RWPE2 (cell line): ENCODE measurements around the gene RCC1.

Experiments used
- ATAC-seq: fragments of 200-7000 bp; cut with Tn5 transposase; 3 replicates; pipeline ENCODE4 v1.9.1; 2021; ENCODE audit warnings: low read depth
- DNase-seq: peaks from one replicate; pipeline ENCODE4 v3.0.0-alpha.2; 2020; ENCODE audit warnings: low spot score
- H3K27ac ChIP-seq: fragments of 450-650 bp; 2 replicates; pipeline ENCODE4 v1.5.1; 2017; ENCODE audit warnings: mild to moderate bottlenecking; ENCODE audit not compliant: poor library complexity, severe bottlenecking
- H3K27me3 ChIP-seq: fragments of 250-450 bp; sonication (Bioruptor Pico); 2 replicates; pipeline ENCODE4 v1.5.1; 2021; ENCODE audit warnings: mild to moderate bottlenecking, moderate library complexity; ENCODE audit not compliant: insufficient read depth, poor library complexity, severe bottlenecking
- H3K36me3 ChIP-seq: fragments of 250-450 bp; sonication (Bioruptor Pico); 2 replicates; pipeline ENCODE4 v1.5.1; 2020; ENCODE audit warnings: low read depth, mild to moderate bottlenecking, moderate library complexity
- H3K4me1 ChIP-seq: fragments of 250-450 bp; sonication (Bioruptor Pico); 2 replicates; pipeline ENCODE4 v1.5.1; 2021; ENCODE audit warnings: mild to moderate bottlenecking, moderate library complexity; ENCODE audit not compliant: insufficient read depth, poor library complexity, severe bottlenecking
- H3K4me3 ChIP-seq: fragments of 250-450 bp; sonication (Bioruptor Pico); 2 replicates; pipeline ENCODE4 v1.5.1; 2021; ENCODE audit warnings: mild to moderate bottlenecking, moderate library complexity; ENCODE audit not compliant: severe bottlenecking
- H3K9me3 ChIP-seq: fragments of 250-450 bp; sonication (Bioruptor Pico); 2 replicates; pipeline ENCODE4 v1.5.1; 2021; ENCODE audit warnings: mild to moderate bottlenecking, moderate library complexity; ENCODE audit not compliant: severe bottlenecking
- TF ChIP-seq, protein P1 (sequence below): fragments of 450-650 bp; IDR thresholded peaks from one replicate; pipeline ENCODE4 v1.5.1; 2017; ENCODE audit warnings: mild to moderate bottlenecking, moderate library complexity; ENCODE audit not compliant: poor library complexity, severe bottlenecking

The RCC1 gene

DNA sequence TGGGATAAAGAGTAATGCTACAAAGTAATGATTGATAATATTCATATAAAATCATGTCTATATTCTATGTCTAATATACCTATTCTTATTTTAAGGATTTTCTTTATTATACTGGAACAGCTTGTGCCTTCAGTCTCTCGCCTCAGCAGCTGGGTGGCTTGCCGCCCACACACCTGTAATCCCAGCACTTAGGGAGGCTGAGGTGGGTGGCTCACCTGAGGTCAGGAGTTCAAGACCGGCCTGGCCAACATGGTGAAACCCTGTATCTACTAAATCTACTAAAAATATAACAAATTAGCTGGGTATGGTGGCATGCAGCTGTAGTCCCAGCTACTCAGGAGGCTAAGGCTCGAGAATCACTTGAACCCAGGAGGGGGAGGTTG, 39.4 kb downstream of the RCC1 start:
- H3K27ac ChIP-seq: no peak overlapping the region
- H3K36me3 ChIP-seq: no peaks in the 10 kb centered on the region
- no peak for ATAC-seq
- H3K4me1 ChIP-seq: no peaks in the 10 kb centered on the region
- DNase-seq: no peak
- TF ChIP-seq, protein P1, sequence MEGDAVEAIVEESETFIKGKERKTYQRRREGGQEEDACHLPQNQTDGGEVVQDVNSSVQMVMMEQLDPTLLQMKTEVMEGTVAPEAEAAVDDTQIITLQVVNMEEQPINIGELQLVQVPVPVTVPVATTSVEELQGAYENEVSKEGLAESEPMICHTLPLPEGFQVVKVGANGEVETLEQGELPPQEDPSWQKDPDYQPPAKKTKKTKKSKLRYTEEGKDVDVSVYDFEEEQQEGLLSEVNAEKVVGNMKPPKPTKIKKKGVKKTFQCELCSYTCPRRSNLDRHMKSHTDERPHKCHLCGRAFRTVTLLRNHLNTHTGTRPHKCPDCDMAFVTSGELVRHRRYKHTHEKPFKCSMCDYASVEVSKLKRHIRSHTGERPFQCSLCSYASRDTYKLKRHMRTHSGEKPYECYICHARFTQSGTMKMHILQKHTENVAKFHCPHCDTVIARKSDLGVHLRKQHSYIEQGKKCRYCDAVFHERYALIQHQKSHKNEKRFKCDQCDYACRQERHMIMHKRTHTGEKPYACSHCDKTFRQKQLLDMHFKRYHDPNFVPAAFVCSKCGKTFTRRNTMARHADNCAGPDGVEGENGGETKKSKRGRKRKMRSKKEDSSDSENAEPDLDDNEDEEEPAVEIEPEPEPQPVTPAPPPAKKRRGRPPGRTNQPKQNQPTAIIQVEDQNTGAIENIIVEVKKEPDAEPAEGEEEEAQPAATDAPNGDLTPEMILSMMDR: no peak
- H3K4me3 ChIP-seq: no peak overlapping the region
- H3K27me3 ChIP-seq: no peaks in the 10 kb centered on the region
- no peaks in the 10 kb centered on the region for H3K9me3 ChIP-seq

DNA sequence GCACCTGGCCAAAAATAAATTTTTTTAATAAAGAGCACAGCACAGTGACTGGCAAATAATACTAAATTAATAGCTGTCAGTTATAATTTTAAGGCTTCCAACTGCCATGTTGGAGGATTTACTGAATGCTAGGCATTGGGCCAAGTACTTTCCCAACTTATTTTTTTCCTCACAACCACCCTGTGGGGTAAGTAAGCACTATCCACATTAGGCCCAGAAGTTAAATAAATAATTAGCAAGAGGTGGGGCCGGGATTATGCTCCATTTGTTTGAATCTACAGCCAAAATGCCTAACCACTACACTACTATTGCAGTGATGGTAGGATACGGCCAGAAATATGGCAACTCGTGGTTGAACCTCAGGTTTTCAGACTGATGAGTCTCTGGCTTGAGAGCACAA, 42.5 kb downstream of the RCC1 start:
- Histone ChIP-seq H3K27ac (no peak overlapping the region), H3K4me1 (peaks cover 5% of the 10 kb centered on the region), H3K4me3 (no peak overlapping the region), H3K9me3 (no peaks in the 10 kb centered on the region), H3K36me3 (no peaks in the 10 kb centered on the region), H3K27me3 (no peaks in the 10 kb centered on the region)
- DNase-seq (no peak), ATAC-seq (no peak)
- TF ChIP-seq, protein P1: no peak

DNA sequence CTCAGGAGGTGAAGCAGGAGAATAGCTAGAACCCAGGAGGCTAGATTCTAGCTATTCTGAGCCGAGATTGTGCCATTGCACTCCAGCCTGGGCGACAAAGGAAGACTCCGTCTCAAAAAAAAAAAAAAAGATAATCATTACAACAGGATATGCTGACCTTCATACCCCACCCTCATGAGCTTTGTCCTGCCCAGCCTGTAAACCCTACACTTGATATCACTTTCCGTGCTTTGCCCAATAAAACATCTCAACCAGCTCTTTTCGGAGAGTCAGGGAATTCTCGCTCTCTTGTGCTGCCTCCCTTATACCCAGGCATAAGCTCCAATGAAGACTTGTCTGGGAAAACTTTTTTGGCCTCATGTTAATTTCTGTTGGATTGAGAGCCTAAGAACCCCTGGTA, 45.5 kb downstream of the RCC1 start:
- H3K36me3 ChIP-seq: peaks cover 20% of the 10 kb centered on the region
- TF ChIP-seq, protein P1: no peak
- no peak overlapping the region for H3K27ac ChIP-seq
- ATAC-seq (no peak), DNase-seq (no peak)
- H3K4me3 ChIP-seq: no peak overlapping the region
- no peaks in the 10 kb centered on the region for H3K27me3 ChIP-seq
- no peaks in the 10 kb centered on the region for H3K9me3 ChIP-seq
- H3K4me1 ChIP-seq: peaks cover 12% of the 10 kb centered on the region

DNA sequence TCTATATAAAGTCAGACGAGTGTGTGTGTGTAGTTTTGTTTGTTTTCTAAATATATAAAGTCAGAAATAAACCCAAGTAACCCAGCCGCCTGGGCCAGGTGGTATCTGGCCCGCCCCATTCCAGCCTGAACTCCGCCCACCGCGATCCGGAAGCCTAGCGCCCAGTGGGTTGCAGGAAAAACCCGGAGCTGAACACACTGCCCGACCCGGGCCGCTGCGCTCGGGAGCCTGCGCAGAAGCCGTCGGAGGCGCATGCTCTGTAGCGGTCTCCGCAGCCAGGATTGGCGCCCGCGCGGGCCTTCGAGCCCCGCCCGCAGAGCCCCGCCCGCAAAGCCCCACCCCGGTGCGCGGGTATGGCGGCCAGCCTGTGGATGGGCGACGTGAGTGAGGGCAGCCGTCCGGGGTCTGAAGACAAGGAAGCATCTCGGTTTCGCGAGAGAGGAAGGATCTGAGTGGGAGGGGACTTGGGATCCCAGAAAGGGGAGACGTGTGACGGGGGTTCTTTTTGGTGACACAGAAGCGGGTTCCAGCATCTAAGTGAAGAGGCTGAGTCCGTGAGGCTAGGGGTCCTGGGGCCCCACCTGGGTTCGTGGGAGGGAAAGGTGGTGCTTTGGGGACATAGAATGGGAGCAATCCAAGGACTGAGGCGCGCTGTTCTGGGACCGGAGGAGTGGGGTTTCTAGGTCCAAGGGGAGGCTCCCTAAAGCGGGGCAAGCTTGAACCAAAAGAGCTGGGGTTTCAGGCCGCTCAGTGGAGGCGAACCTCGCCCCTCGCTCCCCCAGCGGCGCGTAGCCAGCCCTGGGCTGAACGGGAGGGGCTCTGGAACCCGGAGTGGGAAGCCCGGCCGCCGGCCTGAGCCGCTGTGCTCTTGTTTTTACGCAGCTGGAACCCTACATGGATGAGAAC, 47.2 kb downstream of the RCC1 start, which contains the start of gene TRNAU1AP:
Gene TRNAU1AP, plus strand, starts transcription at position 328 of the 906 bp plus-strand sequence. Its CDS starts 26 bp downstream, at position 354.
- TF ChIP-seq, protein P1: no peak
- peak; percentile 89 for ATAC-seq
- H3K4me3 ChIP-seq: peak within 1 kb of the TSS; percentile 58
- peak within 1 kb of the TSS; percentile 56 for H3K27ac ChIP-seq
- H3K4me1 ChIP-seq: peaks cover 12% of the 10 kb centered on the region
- H3K27me3 ChIP-seq: no peaks in the 10 kb centered on the region
- DNase-seq: peak; percentile 92
- peaks cover 28% of the 10 kb centered on the region for H3K36me3 ChIP-seq
- no peaks in the 10 kb centered on the region for H3K9me3 ChIP-seq

DNA sequence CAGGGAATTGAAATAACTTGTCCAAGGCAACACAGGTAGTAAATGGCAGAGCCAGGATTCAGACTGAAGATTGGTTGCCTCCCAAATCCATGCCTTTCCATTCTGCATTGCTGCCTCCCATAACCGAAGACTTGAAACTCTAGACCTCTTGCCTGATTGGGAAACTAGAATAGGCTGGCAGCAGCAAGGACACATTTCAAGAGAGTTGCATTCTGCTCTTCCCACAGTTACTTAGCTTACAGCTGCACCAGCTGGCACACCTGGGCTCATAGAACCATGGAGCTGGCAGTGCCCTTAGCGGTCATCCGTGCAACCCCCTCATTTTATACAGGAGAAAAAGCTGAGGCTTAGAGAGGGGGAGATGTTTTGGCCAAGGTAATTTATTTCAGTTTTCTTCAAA, 55.0 kb downstream of the RCC1 start:
- ATAC-seq (no peak), DNase-seq (no peak)
- no peaks in the 10 kb centered on the region for H3K9me3 ChIP-seq
- no peak overlapping the region for H3K27ac ChIP-seq
- no peaks in the 10 kb centered on the region for H3K27me3 ChIP-seq
- no peaks in the 10 kb centered on the region for H3K4me1 ChIP-seq
- no peak overlapping the region for H3K4me3 ChIP-seq
- TF ChIP-seq, protein P1: no peak
- peaks cover 88% of the 10 kb centered on the region for H3K36me3 ChIP-seq
